Tibial artery (tissue), 4 donors: ENCODE data around the gene PTPN9.

Source experiments
- DNase-seq, 2 donors: peaks; one replicate each; pipeline ENCODE4 v3.0.0-alpha.2; 2019
- H3K27ac ChIP-seq, 2 donors: fragments of 200-600 bp; sonication (generic) in 1 of 2; 1 replicate in 1 of 2; 2 replicates in 1 of 2; pipeline ENCODE4 v1.5.1; 2018 to 2019; ENCODE audit warnings: mild to moderate bottlenecking in 1 of 2
- H3K27me3 ChIP-seq, 2 donors: fragments of 200-600 bp; sonication (generic) in 1 of 2; one replicate each; pipeline versions ENCODE4 v1.5.1 to v1.6.0; 2016 to 2019
- H3K36me3 ChIP-seq, 3 donors: fragments of 200-600 bp; sonication (generic) in 2 of 3; one replicate each; pipeline ENCODE4 v1.5.1; 2016 to 2019; ENCODE audit warnings: mild to moderate bottlenecking in 2 of 3
- H3K4me1 ChIP-seq, 4 donors: fragments of 200-600 bp; sonication (generic) in 2 of 4; 1 replicate in 3 of 4; 2 replicates in 1 of 4; pipeline ENCODE4 v1.5.1; 2016 to 2019
- H3K4me3 ChIP-seq, 2 donors: fragments of 200-600 bp; sonication (generic) in 1 of 2; 1 replicate in 1 of 2; 2 replicates in 1 of 2; pipeline ENCODE4 v1.5.1; 2018 to 2019; ENCODE audit warnings: mild to moderate bottlenecking in 2 of 2
- H3K9me3 ChIP-seq, 3 donors: fragments of 200-600 bp; sonication (generic) in 1 of 3; one replicate each; pipeline ENCODE4 v1.5.1; 2016 to 2019
- intact Hi-C: fragments of 100-400 bp; cut with DNase I; formaldehyde crosslinking; loops from one replicate; pipeline ENCODE4 v1.15.0; 2023; ENCODE audit warnings: low total_unique reads
- TF ChIP-seq, protein P1 (sequence below), 2 experiments: fragments of 200-600 bp in 1 of 2; fragments of 450-650 bp in 1 of 2; IDR thresholded peaks; one replicate each; pipeline ENCODE4 v1.5.1; 2017 to 2019; ENCODE audit warnings: antibody characterized with exemption in 2 of 2, mild to moderate bottlenecking in 1 of 2, moderate library complexity in 1 of 2

Gene PTPN9

DNA sequence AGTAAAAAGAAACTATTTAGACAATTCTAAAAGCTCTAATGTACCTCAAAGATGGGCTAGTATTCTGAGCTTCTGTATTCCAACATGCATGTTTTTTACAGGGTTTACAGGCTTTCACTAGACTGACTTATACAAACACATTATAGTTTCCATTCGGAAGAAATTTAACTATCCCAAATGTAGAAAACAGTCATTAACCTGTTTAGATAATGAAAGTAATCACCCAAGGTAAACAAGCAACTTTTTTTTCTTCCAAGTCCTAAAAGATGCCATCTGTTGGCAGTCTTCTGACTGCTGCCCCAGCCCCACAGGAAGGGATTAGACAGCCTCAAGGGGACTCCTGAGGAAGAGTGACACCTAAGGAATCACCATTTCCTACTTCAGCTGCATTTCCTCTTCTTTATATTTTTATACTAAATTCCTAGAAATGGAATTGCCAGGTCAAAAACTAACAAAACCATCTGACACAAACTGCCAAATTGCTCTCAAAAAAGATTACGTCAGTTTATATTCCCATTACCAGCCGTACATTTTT, 153.1 kb downstream of the PTPN9 start:
- H3K9me3 ChIP-seq, result no peaks in the 10 kb centered on the region
- H3K4me1 ChIP-seq, result peaks cover 0 to 4% (median 0%) of the 10 kb centered on the region in 4 donors
- TF ChIP-seq, protein P1, sequence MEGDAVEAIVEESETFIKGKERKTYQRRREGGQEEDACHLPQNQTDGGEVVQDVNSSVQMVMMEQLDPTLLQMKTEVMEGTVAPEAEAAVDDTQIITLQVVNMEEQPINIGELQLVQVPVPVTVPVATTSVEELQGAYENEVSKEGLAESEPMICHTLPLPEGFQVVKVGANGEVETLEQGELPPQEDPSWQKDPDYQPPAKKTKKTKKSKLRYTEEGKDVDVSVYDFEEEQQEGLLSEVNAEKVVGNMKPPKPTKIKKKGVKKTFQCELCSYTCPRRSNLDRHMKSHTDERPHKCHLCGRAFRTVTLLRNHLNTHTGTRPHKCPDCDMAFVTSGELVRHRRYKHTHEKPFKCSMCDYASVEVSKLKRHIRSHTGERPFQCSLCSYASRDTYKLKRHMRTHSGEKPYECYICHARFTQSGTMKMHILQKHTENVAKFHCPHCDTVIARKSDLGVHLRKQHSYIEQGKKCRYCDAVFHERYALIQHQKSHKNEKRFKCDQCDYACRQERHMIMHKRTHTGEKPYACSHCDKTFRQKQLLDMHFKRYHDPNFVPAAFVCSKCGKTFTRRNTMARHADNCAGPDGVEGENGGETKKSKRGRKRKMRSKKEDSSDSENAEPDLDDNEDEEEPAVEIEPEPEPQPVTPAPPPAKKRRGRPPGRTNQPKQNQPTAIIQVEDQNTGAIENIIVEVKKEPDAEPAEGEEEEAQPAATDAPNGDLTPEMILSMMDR (IDR thresholded peaks at IDR 0.05), result no peak
- intact Hi-C loops, result no loop called here
- no peak overlapping the region for H3K27ac ChIP-seq
- H3K4me3 ChIP-seq, result no peak overlapping the region
- H3K27me3 ChIP-seq, result no peaks in the 10 kb centered on the region
- no peak for DNase-seq
- peaks cover 43 to 63% (median 55%) of the 10 kb centered on the region in 3 donors for H3K36me3 ChIP-seq

DNA sequence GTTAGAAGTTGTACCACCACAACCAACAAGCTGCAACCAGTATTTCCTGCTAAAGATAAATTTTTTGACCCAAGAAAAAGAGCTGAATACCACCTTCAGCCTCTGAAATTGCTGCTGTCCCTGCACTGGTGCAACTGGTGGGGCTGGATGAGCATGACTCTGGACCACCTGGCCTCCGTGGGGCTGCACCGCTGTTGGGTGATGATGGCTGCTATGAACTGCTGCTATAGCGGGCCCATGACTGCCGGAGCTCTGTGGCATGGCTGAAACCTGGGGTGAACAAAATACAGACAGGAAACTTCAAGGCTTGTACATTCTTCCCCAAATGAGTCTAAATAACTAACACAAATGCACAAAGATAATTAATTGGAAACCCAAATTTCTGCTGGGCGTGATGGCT, 156.6 kb downstream of the PTPN9 start:
- Histone ChIP-seq H3K27me3 (no peaks in the 10 kb centered on the region), H3K4me1 (no peaks in the 10 kb centered on the region), H3K27ac (no peak overlapping the region), H3K4me3 (no peak overlapping the region), H3K36me3 (peaks cover 19 to 58% (median 43%) of the 10 kb centered on the region in 3 donors), H3K9me3 (no peaks in the 10 kb centered on the region)
- TF ChIP-seq, protein P1 (IDR thresholded peaks at IDR 0.05), result no peak
- no peak for DNase-seq
- intact Hi-C loops, result no loop called here

DNA sequence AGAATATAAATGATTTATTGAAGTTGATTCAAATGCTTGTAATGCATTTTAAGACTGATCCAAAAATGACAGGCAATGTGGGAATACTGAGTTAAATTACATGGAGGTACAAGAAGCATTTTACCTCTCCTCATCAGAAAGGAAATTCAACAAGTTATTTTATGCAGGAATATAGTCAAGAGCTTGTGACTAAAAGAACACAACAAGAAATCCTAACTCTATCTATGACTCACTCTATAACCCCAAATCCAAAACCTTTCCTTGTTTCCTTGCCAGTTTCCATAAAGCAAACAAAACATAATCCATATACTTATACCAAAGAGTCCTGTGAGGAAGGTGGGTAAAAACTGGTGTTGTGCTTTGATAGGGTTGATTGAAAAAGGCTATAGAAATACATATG, 158.4 kb downstream of the PTPN9 start:
- Histone ChIP-seq H3K9me3 (no peaks in the 10 kb centered on the region), H3K27ac (no peak overlapping the region), H3K36me3 (peaks cover 16 to 52% (median 33%) of the 10 kb centered on the region in 3 donors), H3K27me3 (no peaks in the 10 kb centered on the region), H3K4me3 (no peak overlapping the region), H3K4me1 (peaks cover 0 to 4% (median under 1%) of the 10 kb centered on the region in 4 donors)
- TF ChIP-seq, protein P1 (IDR thresholded peaks at IDR 0.05), result no peak
- intact Hi-C loops, result no loop called here
- DNase-seq, result no peak

DNA sequence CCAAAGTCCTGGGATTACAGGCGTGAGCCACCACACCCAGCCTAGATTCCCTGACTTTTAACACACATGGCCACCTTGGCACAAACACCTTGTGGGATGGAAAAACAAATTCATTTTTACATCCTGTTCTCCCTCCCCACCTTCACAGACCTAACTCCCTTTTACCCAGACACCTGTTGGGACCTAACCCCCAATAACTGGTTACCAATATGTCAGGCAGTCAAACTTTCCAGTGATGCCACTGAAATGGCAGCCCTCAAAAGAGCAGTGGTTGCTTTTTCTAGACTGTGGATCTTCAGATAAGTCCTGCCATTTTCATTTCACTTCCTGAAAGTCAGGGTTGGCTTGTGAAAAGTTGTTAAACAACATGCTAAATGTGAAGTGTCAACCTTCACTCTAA, 162.5 kb downstream of the PTPN9 start:
- Histone ChIP-seq H3K27ac (no peak overlapping the region), H3K4me3 (no peak overlapping the region), H3K9me3 (no peaks in the 10 kb centered on the region), H3K4me1 (peaks cover 0 to 7% (median 2%) of the 10 kb centered on the region in 4 donors), H3K27me3 (no peaks in the 10 kb centered on the region), H3K36me3 (peaks cover 22 to 60% (median 42%) of the 10 kb centered on the region in 3 donors)
- no peak for DNase-seq
- TF ChIP-seq, protein P1 (IDR thresholded peaks at IDR 0.05), result no peak
- intact Hi-C loops, result no loop called here
